Measurements from ENCODE around the gene ISM1. TPM values are rescaled to one million over a fixed set of nuclear protein-coding genes. Genes with fewer than 3 reads are reported as not detected.

Gene ISM1
- total and polyA plus RNA-seq, 2 donors (not counting 3 experiments of a cell fraction or from before 2014, with no cell fraction given), result not detected

DNA sequence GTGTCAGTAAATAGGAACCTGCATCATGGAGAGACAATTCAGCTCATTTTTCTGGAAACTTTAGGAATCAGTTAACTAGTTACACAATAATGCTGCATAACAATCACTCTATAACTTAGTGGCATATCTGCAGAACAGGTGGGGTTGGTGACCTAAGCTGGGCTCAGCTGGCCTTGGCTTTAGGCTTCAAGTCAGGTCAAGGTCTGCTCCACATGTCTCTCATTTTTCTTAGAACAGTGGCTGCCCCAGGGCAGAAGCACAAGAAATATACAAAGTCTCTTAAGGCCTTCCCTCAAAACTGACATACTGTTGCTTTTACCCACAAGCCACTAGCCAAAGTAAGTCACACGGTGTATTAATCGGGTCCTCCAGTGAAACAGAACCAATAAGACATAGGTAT is 14.1 kb upstream of the ISM1 start:
- ChIA-PET POLR2A (no interaction called here), CTCF (no interaction called here)
- H3K9ac ChIP-seq (replicated peaks; ENCODE audit: extremely low read depth, insufficient read depth, low read length), result no peak overlapping the region
- no peak overlapping the region for H3K4me2 ChIP-seq (ENCODE audit: insufficient read depth, low read length)
- DNase-seq (ENCODE audit: low read depth, low spot score), result no peak
- FAIRE-seq, result no peak
- dilution Hi-C loops (cut with MboI; ENCODE audit: extremely low pct_ligation_motif_present, low sequenced_read_pairs) (no loop called here), intact Hi-C loops (cut with micrococcal nuclease) (no loop called here)
- no peak overlapping the region for H3K27ac ChIP-seq (ENCODE audit: insufficient read depth, low read depth, low read length)
- H3K4me1 ChIP-seq (ENCODE audit: control insufficient read depth, extremely low read depth, insufficient read depth, low read length), result no peaks in the 10 kb centered on the region
- no peaks in the 10 kb centered on the region for H3K9me3 ChIP-seq (replicated peaks; ENCODE audit: control insufficient read depth, insufficient read depth, low read length)
- H3K36me3 ChIP-seq (ENCODE audit: control insufficient read depth in 2 of 2, extremely low read depth in 1 of 2, insufficient read depth in 2 of 2, low read length in 2 of 2), result no peaks in the 10 kb centered on the region
- H2AFZ ChIP-seq (ENCODE audit: low read depth, low read length), result no peak overlapping the region
- H3K9me1 ChIP-seq (replicated peaks; ENCODE audit: control insufficient read depth, extremely low read depth, insufficient read depth, low read length), result no peaks in the 10 kb centered on the region
- no TSS peak for BruUV-seq (replicated peaks)
- peaks cover 2 to 4% of the 10 kb centered on the region in 2 experiments for H3K27me3 ChIP-seq (ENCODE audit: control insufficient read depth in 2 of 2, insufficient read depth in 2 of 2, low read length in 2 of 2)
- H3K4me3 ChIP-seq (replicated peaks in 1 of 3; ENCODE audit: insufficient read depth in 1 of 3, low read depth in 1 of 3, low read length in 3 of 3), result no peak overlapping the region
- no peak for TF ChIP-seq EZH2 (IDR thresholded peaks at IDR 0.05; ENCODE audit: borderline replicate concordance, low read depth, low read length, severe bottlenecking)
- no peak for TF ChIP-seq MYC (IDR thresholded peaks at IDR 0.05; ENCODE audit: low read depth, low read length)
- TF ChIP-seq FOS (IDR thresholded peaks at IDR 0.05; ENCODE audit: borderline replicate concordance, insufficient read depth, low read length), result no peak
- H3K79me2 ChIP-seq (ENCODE audit: control insufficient read depth, insufficient read depth, low read length), result no peaks in the 10 kb centered on the region
- H4K20me1 ChIP-seq (replicated peaks; ENCODE audit: control insufficient read depth, extremely low read depth, insufficient read depth, low read length), result no peaks in the 10 kb centered on the region

DNA sequence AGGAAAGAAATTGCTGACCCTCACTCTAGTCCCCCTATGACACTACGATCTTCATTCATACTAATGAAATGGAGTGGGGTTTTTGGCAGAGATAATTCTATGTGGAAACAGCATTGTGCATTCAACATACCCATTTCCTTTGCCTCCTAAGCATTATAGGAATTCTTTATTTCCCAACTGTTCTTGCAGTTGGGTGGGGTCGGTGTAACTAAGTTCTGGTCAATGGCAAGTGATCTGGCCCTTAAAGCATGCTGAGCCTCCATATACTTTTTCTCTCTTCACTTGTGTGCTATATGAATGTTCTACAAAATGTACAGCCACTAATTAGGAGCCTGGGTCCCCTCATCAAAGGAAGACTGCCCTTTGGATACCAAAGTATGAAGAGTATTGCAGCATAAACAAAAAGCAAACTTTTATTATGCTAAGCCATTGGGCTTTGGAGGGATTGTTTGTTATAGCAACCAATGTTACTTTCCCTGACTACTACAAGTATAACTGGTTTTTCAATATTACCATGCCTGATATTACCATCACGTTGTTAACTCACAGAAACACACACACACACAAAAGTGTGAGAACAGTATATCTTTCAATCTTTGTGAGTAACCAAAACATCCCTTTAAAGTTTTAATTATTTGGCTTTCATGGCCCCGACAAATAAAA is 9.0 kb upstream of the ISM1 start:
- no TSS peak for BruUV-seq (replicated peaks)
- no peak overlapping the region for H3K27ac ChIP-seq (ENCODE audit: insufficient read depth, low read depth, low read length)
- CTCF ChIA-PET, result interaction anchor here (1.2 kb wide), 1 partner anchor 15 kb away, joined by 3 read pairs; no protein-coding TSS in a partner anchor
- H3K27me3 ChIP-seq (ENCODE audit: control insufficient read depth in 2 of 2, insufficient read depth in 2 of 2, low read length in 2 of 2), result peaks cover 21 to 50% of the 10 kb centered on the region in 2 experiments
- no peaks in the 10 kb centered on the region for H3K9me1 ChIP-seq (replicated peaks; ENCODE audit: control insufficient read depth, extremely low read depth, insufficient read depth, low read length)
- dilution Hi-C loops (cut with MboI; ENCODE audit: extremely low pct_ligation_motif_present, low sequenced_read_pairs), result no loop called here
- H3K79me2 ChIP-seq (ENCODE audit: control insufficient read depth, insufficient read depth, low read length), result no peaks in the 10 kb centered on the region
- H3K4me1 ChIP-seq (ENCODE audit: control insufficient read depth, extremely low read depth, insufficient read depth, low read length), result no peaks in the 10 kb centered on the region
- H2AFZ ChIP-seq (ENCODE audit: low read depth, low read length), result no peak overlapping the region
- no peaks in the 10 kb centered on the region for H3K36me3 ChIP-seq (ENCODE audit: control insufficient read depth in 2 of 2, extremely low read depth in 1 of 2, insufficient read depth in 2 of 2, low read length in 2 of 2)
- POLR2A ChIA-PET, result no interaction called here
- no peak overlapping the region for H3K4me3 ChIP-seq (replicated peaks in 1 of 3; ENCODE audit: insufficient read depth in 1 of 3, low read depth in 1 of 3, low read length in 3 of 3)
- intact Hi-C loops (cut with micrococcal nuclease), result no loop called here
- no peak for DNase-seq (ENCODE audit: low read depth, low spot score)
- H4K20me1 ChIP-seq (replicated peaks; ENCODE audit: control insufficient read depth, extremely low read depth, insufficient read depth, low read length), result no peaks in the 10 kb centered on the region
- no peak overlapping the region for H3K9ac ChIP-seq (replicated peaks; ENCODE audit: extremely low read depth, insufficient read depth, low read length)
- FAIRE-seq, result no peak
- TF ChIP-seq JUN (IDR thresholded peaks at IDR 0.05; ENCODE audit: borderline replicate concordance, insufficient read depth, insufficient read length, low read depth) (no peak), POLR2AphosphoS5 (IDR thresholded peaks at IDR 0.05; ENCODE audit: insufficient read depth, low read depth, low read length) (no peak), EZH2 (IDR thresholded peaks at IDR 0.05; ENCODE audit: borderline replicate concordance, low read depth, low read length, severe bottlenecking) (no peak), MAX (IDR thresholded peaks at IDR 0.05; ENCODE audit: insufficient read depth, insufficient read length) (no peak), FOS (IDR thresholded peaks at IDR 0.05; ENCODE audit: borderline replicate concordance, insufficient read depth, low read length) (no peak), GATA2 (IDR thresholded peaks at IDR 0.05; ENCODE audit: insufficient read depth, insufficient read length, low read depth, low read length) (no peak), MYC (IDR thresholded peaks at IDR 0.05; ENCODE audit: low read depth, low read length) (no peak), CTCF (IDR thresholded peaks at IDR 0.05; ENCODE audit: extremely low read depth in 1 of 2, insufficient read depth in 1 of 2, low read depth in 1 of 2, low read length in 2 of 2) (no peak), POLR2A (IDR thresholded peaks at IDR 0.05; ENCODE audit: low read depth, low read length) (no peak)
- H3K4me2 ChIP-seq (ENCODE audit: insufficient read depth, low read length), result no peak overlapping the region
- no peaks in the 10 kb centered on the region for H3K9me3 ChIP-seq (replicated peaks; ENCODE audit: control insufficient read depth, insufficient read depth, low read length)

All from endothelial cell of umbilical vein (primary cell).